Fibroblast of the aortic adventitia (primary cell): ENCODE results near the gene NUB1. TPM values are rescaled to one million over a fixed set of nuclear protein-coding genes. Genes with fewer than 3 reads are reported as not detected.

Experiments
- DNase-seq: peaks from one replicate; pipeline ENCODE4 v3.0.0-alpha.2; 2010; ENCODE audit warnings: low read depth
- H3K4me3 ChIP-seq: 2 replicates; pipeline ENCODE4 v1.5.1; 2011; ENCODE audit warnings: low read depth, mild to moderate bottlenecking, control low read depth, low read length, moderate library complexity
- CTCF ChIP-seq: IDR thresholded peaks from 2 replicates; pipeline ENCODE4 v1.5.1; 2011; ENCODE audit warnings: mild to moderate bottlenecking, low read length, control low read depth, inconsistent platforms; ENCODE audit not compliant: insufficient read depth
- total RNA-seq: library from RNA; depleted of rRNA; stranded (reverse); fragments of >200 nt; gene quantifications from 2 replicates; pipeline ENCODE4 v1.2.3, GENCODE V29; 2012; ENCODE audit warnings: low replicate concordance

The NUB1 gene
- total RNA-seq, 1 donor: 46.5 TPM

DNA sequence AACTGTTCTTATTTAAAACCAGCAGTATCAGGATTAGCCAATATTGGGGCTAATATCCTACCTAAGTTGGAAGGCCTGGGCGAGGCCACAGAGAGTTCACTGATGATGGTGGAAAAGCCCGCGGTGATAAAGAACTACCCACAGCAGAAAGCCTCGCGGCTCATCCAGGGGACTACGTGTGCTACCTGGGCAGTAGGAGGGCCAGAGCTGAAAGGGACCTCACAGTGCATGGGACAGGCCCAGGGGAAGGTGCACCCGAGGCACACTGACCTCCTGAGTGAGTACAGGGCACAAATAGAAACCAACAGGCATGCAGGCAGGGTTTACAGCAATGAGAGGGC, 66.9 kb downstream of the NUB1 start:
- no peak for TF ChIP-seq CTCF
- no peak overlapping the region for H3K4me3 ChIP-seq
- DNase-seq: no peak

- DNase-seq: no peak
- no peak for TF ChIP-seq CTCF
- H3K4me3 ChIP-seq: no peak overlapping the region
Measured at GRCh38 chr7:151408839-151409666, 67.4 kb downstream of the NUB1 start.

GRCh38 chr7:151409667-151410404, 68.2 kb downstream of the NUB1 start, which contains the start of gene WDR86:
TSS of gene WDR86 (minus strand) at chr7:151410038. CDS start at chr7:151409589, 449 bp downstream.
- DNase-seq: no peak
- TF ChIP-seq CTCF: no peak

GRCh38 chr7:151410405-151411390, 69.1 kb downstream of the NUB1 start:
- no peak for DNase-seq
- peak overlapping the region; percentile 48 for H3K4me3 ChIP-seq
- no peak for TF ChIP-seq CTCF

More at GRCh38 chr7:151409667-151410404, 68.2 kb downstream of the NUB1 start, which contains the start of gene WDR86:
- peak within 1 kb of the TSS; percentile 48 for H3K4me3 ChIP-seq

DNA sequence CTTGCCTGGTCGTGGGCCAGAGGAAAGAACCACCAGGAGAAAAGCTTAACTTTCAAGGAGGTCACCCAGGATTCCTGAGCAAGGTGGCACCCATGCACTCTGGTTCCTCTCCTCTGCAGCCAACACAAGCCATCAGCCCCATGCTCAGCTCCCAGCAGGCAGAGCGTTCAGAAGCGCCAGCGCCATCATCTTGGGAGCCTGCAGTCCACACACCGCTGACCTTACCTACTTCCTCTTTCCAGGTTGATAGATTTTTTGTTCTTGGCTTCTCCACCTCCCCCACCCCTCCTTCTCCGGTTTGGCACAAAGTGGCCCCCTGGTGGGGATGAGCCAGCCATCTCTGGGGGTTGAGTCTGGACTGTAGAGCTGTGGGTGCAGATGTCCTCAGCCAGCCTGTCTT, 69.9 kb downstream of the NUB1 start:
- H3K4me3 ChIP-seq: no peak overlapping the region
- no peak for TF ChIP-seq CTCF
- DNase-seq: no peak

DNA sequence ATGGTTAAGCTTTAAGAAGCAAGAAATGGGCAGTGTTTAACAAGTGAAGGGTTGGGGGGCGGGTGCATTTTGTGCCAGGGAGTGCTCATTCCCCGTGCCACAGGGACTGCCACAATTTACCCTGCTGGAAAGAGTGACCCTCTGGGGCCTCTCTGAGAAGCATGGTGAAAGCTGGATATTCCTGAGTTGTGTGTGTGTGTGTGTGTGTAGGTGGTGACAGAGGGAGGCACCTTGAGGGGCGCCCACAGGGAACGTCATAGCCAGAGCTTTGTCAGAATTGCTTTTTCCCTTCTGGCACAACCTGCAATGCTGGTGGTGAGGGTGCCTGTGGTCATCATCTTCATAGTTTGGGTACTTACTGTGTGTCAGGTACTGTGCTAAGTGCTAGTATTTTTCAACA, 70.7 kb downstream of the NUB1 start:
- TF ChIP-seq CTCF: no peak

More for the DNA sequence above, 70.7 kb downstream of the NUB1 start:
- H3K4me3 ChIP-seq: no peak overlapping the region
- DNase-seq: no peak
